HEK293 (cell line): Measurements from ENCODE around the gene DPT.

Experiments used
- AEBP2 ChIP-seq: fragments of 450-650 bp; formaldehyde crosslinking; IDR thresholded peaks from 2 replicates; pipeline ENCODE4 v1.5.1; 2016; ENCODE audit warnings: missing biosample characterization, missing genetic modification characterization, borderline replicate concordance
- CTCF ChIP-seq: fragments of 450-650 bp; formaldehyde crosslinking; IDR thresholded peaks from 2 replicates; pipeline ENCODE4 v1.5.1; 2016; ENCODE audit warnings: missing biosample characterization, missing genetic modification characterization
- ZBTB11 ChIP-seq: fragments of 450-650 bp; formaldehyde crosslinking; conservative IDR thresholded peaks from 2 replicates; pipeline ENCODE4 v1.5.1; 2016; ENCODE audit warnings: low read depth, missing biosample characterization, missing genetic modification characterization
- ZBTB49 ChIP-seq: fragments of 450-650 bp; formaldehyde crosslinking; IDR thresholded peaks from 2 replicates; pipeline ENCODE4 v1.5.1; 2016; ENCODE audit warnings: missing biosample characterization, missing genetic modification characterization, low read depth
- ZFP3 ChIP-seq: fragments of 450-650 bp; formaldehyde crosslinking; IDR thresholded peaks from 2 replicates; pipeline ENCODE4 v1.5.1; 2016; ENCODE audit warnings: low read depth, missing biosample characterization, missing genetic modification characterization
- ZNF138 ChIP-seq: fragments of 450-650 bp; formaldehyde crosslinking; IDR thresholded peaks from 2 replicates; pipeline ENCODE4 v1.5.1; 2016; ENCODE audit warnings: missing biosample characterization, missing genetic modification characterization, borderline replicate concordance
- ZNF302 ChIP-seq: fragments of 450-650 bp; formaldehyde crosslinking; IDR thresholded peaks from 2 replicates; pipeline ENCODE4 v1.5.1; 2016; ENCODE audit warnings: missing biosample characterization, missing genetic modification characterization, low read depth
- ZNF324 ChIP-seq: fragments of 450-650 bp; formaldehyde crosslinking; IDR thresholded peaks from 2 replicates; pipeline ENCODE4 v1.5.1; 2016; ENCODE audit warnings: missing biosample characterization, missing genetic modification characterization
- ZNF350 ChIP-seq: fragments of 450-650 bp; formaldehyde crosslinking; IDR thresholded peaks from 2 replicates; pipeline ENCODE4 v1.5.0; 2017; ENCODE audit warnings: missing biosample characterization, mild to moderate bottlenecking, missing genetic modification characterization
- ZNF48 ChIP-seq: fragments of 450-650 bp; formaldehyde crosslinking; IDR thresholded peaks from 2 replicates; pipeline ENCODE4 v1.5.1; 2016; ENCODE audit warnings: missing biosample characterization, missing genetic modification characterization
- ZNF639 ChIP-seq: fragments of 450-650 bp; formaldehyde crosslinking; IDR thresholded peaks from 2 replicates; pipeline ENCODE4 v1.5.1; 2016; ENCODE audit warnings: missing biosample characterization, missing genetic modification characterization

GRCh38 chr1:168772428-168773060 lies 43.5 kb upstream of the DPT start:
- TF ChIP-seq AEBP2 (tag by site-specific recombination), result no peak
- no peak for TF ChIP-seq ZNF350 (tag by site-specific recombination)
- TF ChIP-seq CTCF (tag by site-specific recombination), result no peak
- TF ChIP-seq ZNF138 (tag by site-specific recombination), result no peak
- TF ChIP-seq ZBTB11 (tag by site-specific recombination), result no peak
- TF ChIP-seq ZNF639 (tag by site-specific recombination), result no peak
- TF ChIP-seq ZNF48 (tag by site-specific recombination), result no peak
- no peak for TF ChIP-seq ZBTB49 (tag by site-specific recombination)
- no peak for TF ChIP-seq ZFP3
- TF ChIP-seq ZNF302, result no peak
- TF ChIP-seq ZNF324 (tag by site-specific recombination), result no peak
